Measurements from ENCODE around the gene CNTNAP4. TPM values are rescaled to one million over a fixed set of nuclear protein-coding genes. Genes with fewer than 3 reads are reported as not detected.

The CNTNAP4 gene
- total RNA-seq, 1 experiment from 2014 or later = not detected

DNA sequence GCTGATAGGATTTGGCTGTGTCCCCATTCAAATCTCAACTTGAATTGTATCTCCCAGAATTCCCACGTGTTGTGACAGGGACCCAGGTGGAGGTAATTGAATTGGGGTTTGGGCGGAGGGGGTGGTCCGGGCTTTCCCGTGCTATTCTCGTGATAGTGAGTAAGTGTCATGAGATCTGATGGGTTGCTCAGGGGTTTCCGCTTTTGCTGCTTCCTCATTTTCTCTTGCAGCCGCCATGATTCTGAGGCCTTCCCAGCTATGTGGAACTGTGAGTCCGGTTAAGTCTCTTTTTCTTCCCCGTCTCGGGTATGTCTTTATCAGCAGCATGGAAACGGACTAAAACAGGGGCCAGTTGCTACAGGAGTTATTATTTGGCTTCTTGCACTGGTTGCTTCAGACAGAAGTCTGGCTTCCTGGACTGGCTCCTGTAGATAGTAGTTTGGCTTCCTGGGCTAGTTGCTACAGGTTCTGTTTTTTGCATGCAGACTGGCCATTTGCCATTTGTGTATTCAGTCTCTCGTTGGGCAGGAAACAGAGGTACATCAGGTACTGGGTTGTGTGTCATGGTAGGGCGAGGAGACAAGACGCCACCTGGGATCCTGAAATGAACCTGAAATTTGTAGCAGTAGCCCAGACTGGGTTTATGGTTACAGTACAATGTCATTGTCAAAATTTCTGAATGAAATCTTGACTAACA is 32.6 kb downstream of the CNTNAP4 start:
- DNase-seq (ENCODE audit: low spot score) = no peak

- no peak for DNase-seq (ENCODE audit: low spot score)
Measured at GRCh38 chr16:76311260-76311659, 34.1 kb downstream of the CNTNAP4 start.

DNA sequence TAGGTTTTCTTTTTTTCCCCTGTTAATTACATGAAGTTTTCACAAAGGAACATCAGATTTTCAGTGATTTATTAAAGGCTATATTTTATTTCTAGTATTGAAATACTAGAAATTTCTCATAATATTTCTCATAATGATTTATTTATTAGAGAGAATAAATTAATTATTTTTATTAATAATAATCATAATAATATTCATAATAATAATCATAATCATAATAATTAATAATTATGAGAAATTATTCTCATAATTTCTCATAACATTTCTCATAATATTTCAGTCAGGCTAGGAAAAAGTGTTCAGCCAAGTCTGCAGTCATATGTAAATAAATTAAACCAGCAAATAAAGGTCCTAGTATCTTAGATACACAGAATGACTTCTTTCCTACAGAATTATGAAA is 41.4 kb downstream of the CNTNAP4 start:
- DNase-seq (ENCODE audit: low spot score) = no peak

DNA sequence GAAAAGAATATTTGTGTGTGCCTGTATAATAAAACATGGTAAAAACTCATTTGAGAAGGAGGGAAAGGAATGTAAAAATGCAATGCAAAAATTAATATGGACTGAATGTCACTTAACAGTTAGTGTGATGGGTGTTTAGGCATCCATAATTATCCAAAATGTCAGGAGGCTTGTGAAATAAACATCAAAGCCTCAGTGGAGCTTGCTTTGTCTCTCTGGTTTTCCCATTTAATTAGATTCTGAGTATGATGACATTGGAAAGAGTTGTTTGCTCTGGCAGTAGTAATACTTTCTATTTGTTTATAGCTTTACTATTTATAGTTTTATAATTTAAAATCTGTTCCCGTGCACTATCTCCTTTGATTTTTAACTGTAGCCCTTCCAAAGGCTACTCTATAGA is 51.9 kb downstream of the CNTNAP4 start:
- DNase-seq (ENCODE audit: low spot score) = no peak

DNA sequence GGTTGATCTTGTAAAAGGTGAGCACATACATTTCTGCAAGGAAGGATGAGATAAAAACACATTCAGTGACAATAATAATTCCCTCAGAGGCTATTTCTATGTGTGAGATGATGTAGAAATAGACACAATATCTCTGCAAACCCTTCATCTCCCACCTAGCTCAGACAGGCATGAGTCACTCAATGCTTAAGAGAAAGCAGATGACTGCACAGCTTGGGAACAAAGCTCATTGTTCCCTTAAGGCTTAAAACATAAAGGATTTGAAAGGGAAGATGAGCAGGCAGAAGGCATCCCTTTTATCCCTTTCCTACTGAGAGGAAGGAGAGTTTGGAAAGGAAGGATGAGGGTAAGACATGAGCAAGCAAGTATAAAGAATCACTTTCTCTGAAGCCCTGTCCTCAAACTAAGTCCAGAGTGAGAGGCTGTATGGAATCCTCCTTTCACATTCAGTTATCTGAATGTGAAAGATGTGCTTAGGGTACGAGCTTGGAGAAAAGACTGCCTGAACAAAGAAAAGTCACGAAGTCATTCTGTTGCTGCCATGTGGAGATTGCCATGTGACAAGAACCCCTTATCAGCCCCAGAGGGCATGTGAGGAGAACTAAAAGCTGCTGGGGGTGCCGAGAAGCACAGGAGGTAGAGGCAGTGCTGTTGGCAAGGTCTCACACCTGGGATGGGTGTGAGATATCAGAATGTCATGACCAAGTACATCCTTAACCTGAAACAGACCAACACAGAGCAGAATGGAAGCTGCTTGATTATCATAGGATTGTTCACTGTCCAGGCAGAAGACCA is 58.2 kb downstream of the CNTNAP4 start:
- DNase-seq (ENCODE audit: low spot score) = no peak

DNA sequence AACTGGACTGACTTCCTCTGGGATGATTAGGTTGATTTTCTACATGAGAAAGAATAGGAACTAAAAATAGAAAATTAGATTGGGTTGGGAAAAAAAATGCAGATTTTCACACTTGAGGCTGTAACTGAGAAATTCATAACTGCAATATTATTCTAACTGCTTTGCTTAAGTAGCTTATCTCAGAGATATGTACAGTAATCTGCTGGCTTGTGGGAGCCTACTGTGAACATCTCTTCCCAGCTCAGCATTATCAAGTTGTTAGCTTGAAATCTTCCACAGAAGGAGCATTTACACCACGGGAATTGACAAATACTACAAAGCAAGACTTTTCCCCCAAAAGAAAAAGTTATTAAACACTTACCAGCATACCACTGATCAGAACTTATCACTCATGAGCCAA is 58.9 kb downstream of the CNTNAP4 start:
- no peak for DNase-seq (ENCODE audit: low spot score)

GRCh38 chr16:76338472-76338871 is 61.3 kb downstream of the CNTNAP4 start:
- DNase-seq (ENCODE audit: low spot score) = no peak

DNA sequence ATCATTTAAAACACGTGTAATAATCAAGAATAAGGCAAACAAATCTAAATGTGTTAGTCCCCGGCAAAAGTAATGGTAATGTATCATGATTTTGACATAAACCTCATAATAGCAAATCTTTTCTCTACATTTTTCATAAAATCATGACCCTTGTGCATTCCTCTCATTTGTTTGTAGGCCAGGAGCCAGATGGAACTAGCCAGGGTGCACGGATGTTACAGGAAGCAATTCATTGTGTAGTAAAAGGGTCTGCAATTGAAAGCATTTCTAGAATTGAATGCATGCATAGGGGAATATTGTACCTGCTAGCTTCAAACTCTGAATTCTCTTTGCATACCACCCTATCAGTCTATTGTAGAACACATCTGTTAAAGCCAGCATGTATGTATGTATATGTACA is 66.6 kb downstream of the CNTNAP4 start:
- DNase-seq (ENCODE audit: low spot score) = no peak

DNA sequence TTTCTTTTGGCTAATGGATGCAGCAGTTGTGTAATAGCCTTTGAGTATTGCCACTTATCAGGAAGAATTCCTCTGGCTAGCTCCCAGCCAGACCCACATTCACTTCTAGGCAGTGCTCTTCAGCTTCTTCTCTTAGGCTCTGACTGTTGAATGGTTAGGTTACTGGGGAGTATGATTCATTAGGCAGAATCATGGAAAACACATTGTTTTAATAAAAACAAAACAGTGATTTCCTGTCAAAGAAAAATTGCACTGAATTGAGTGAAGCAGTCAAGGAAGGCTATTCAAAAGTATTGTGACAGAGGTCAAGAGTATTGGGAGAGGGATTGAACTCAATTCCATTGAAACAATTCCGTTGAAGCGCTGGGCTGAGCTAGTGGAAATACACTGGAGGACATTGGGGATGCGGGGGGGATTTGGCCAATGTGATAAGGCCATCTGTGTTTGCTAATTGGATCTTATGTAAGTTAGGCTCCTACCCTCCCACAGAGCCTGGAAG is 68.0 kb downstream of the CNTNAP4 start:
- DNase-seq (ENCODE audit: low spot score) = no peak

DNA sequence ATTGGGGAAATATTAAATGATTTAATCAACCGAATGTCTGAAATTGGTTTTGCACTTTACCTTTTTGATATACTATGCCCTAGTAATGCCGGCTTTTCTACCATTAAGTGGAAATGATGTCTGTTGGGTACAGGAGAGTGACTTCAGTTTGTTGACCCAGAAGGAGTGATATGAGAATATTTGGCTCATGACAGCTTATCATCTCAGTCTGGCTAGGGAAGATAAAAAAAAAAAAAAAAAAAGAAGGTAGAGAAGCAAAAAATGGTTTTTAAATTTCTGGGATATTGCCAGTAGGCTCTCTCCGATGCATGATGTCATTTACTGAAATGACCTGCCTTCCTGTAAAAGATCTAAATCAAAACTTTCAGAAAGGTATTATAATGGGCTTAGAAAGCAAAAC is 69.0 kb downstream of the CNTNAP4 start:
- no peak for DNase-seq (ENCODE audit: low spot score)

DNA sequence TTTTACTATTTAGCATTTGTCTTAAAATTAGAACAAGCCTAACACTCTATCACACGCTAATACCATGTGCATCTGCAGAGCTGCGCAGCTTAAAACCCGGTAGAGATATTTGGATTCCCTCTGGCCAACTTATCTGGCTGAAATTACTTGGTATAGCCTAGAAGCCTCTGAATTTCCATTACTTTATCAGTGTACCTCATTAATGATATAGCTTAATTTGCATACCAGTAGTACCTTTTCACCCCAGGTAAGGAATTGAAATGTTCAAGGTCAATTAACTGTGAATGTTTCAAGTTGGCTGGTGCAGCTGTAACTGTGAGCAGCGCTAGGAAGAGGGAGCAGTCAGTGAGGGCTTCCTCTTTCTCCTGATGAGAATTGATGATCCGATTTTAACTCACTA is 74.2 kb downstream of the CNTNAP4 start:
- DNase-seq (ENCODE audit: low spot score) = no peak

GRCh38 chr16:76360404-76360803 is 83.2 kb downstream of the CNTNAP4 start:
- DNase-seq (ENCODE audit: low spot score) = no peak

DNA sequence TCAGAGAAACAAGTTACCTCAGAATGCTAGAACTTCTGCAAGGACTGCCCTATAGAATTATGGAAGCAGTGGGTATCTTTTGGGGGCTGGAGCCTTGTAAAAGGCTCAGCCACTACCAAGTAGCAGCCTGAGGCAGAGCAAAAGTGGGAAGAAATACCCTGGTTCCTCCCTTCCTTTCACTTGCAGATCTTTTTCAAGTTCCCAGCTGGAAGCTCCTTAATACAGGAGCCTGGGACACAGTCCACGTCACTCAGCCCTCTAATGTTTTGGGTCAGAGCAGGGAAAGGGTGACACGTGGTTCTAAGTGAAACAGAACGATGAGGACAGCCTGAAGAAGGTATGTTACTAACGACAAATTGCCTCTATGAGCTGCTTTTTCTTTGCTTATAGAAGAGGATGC is 93.1 kb downstream of the CNTNAP4 start:
- DNase-seq (ENCODE audit: low spot score) = no peak

GRCh38 chr16:76371441-76371840 is 94.2 kb downstream of the CNTNAP4 start:
- DNase-seq (ENCODE audit: low spot score) = no peak

DNA sequence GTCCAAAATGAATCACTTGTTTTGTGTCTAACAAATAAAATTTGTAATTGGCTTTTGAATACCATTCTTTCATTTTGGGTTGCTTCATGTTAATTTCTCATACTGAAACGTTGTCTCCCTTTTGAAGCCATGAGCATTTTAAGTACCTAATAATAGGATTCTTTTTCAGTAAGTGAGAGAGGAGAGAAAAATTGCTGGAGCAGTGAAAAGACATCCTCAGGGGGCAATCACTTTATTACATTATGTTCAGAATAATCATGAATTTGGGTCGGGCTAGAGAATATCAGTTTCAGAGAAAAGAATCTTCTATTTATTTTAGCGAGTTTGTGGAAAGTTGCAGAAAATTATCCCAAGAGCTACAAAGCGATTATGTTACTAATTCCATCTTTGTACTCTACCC is 96.8 kb downstream of the CNTNAP4 start:
- DNase-seq (ENCODE audit: low spot score) = no peak

GRCh38 chr16:76376988-76377387 is 99.8 kb downstream of the CNTNAP4 start:
- DNase-seq (ENCODE audit: low spot score) = no peak

DNA sequence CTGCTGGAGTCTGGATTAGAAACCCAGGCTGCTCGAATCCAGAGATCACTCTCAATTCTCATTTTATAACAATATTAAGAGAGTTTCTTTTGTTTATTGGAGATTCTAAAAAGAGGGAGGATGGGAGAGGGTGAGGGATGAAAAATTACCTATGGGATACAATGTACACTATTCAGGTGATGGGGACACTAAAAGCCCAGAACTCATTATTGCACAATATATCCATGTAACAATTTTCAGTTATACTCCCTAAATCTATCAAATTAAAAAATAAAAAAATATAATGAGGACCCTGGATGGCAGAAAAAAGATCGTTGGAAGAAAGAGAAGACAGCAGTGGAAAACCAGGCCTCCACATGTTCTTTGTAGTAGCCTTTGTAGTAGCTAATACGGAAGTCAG is 100.8 kb downstream of the CNTNAP4 start:
- DNase-seq (ENCODE audit: low spot score) = no peak

DNA sequence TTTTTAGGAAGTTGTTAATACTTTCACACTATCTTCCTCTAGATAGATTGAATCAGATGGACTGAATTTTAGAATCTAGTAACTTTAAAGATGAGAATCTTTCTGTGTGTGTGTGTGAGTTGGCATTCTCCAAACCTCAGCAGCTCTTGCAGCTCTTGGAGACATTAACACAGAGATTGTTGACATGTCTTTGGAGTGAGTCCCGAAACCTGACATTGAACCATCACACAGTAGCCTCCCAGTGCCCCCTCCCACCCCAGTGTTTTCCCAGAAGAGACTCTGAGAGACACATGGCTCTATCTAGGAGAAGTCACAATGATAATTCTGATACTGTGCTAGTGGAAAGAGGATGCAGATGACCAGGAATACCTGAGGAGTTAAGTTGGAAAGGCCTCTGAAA is 103.9 kb downstream of the CNTNAP4 start:
- DNase-seq (ENCODE audit: low spot score) = no peak

GRCh38 chr16:76385601-76386230 is 108.5 kb downstream of the CNTNAP4 start:
- no peak for DNase-seq (ENCODE audit: low spot score)

DNA sequence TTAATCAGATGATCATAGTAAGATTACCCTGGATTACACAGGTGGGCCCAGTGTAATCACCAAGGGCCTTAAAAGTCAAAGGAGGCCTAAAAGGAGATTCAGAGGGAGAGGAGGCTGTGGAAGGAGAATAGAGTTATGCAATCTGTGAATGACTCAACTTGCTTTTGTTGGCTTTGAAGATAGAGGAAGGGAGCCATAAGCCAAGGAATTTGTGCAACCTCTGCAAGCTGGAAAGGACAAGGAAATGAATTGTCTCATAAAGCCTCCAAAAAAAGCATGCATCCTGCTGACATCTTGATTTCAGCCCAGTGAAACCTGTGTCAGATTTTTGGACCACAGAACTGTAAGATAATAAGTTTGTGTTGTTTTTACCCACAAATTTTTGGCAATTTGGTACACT is 109.6 kb downstream of the CNTNAP4 start:
- no peak for DNase-seq (ENCODE audit: low spot score)

DNA sequence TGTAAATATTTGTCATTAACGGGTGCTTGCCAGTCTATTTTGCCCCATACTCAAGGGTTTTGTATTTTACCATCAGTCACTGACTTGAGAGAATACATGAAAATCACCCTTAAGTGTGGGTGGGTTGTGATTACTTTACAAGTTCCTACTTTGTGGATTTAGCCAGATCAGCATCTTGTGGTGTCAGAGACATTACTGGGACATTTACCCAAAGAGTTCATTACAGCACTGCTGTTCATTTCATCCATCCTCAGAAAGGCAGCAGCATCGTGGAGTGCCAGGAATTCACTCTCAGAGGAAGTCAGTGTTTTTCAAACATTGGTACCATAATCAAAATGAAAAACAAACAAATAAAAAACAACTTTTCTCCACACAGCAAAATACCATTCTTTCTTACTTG is 110.8 kb downstream of the CNTNAP4 start:
- DNase-seq (ENCODE audit: low spot score) = no peak

GRCh38 chr16:76389126-76389525 is 111.9 kb downstream of the CNTNAP4 start:
- no peak for DNase-seq (ENCODE audit: low spot score)

DNA sequence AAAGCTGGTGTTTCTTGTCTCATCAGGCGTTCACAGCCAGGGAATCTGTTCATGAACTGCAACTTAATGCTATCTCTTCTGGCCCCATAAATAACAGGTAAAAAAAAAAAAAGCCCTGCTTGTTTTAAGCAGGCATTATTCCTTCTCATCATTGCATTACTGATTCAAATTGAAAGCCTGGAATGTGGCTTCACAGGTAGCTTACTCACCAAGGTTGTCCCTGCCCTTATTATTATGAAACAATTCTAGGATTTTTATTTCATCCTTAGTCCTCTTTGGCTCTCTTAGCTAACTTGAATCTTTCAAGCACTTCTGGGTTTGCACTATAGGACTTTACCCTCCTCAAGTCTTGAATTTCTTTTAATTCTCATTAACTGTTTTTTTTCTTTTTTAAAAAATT is 113.3 kb downstream of the CNTNAP4 start:
- DNase-seq (ENCODE audit: low spot score) = no peak
